ENCODE data around the gene GTPBP3.

GRCh38 chr19:17323300-17323963 lies 13.9 kb upstream of the GTPBP3 start:
- TF ChIP-seq, protein P1, sequence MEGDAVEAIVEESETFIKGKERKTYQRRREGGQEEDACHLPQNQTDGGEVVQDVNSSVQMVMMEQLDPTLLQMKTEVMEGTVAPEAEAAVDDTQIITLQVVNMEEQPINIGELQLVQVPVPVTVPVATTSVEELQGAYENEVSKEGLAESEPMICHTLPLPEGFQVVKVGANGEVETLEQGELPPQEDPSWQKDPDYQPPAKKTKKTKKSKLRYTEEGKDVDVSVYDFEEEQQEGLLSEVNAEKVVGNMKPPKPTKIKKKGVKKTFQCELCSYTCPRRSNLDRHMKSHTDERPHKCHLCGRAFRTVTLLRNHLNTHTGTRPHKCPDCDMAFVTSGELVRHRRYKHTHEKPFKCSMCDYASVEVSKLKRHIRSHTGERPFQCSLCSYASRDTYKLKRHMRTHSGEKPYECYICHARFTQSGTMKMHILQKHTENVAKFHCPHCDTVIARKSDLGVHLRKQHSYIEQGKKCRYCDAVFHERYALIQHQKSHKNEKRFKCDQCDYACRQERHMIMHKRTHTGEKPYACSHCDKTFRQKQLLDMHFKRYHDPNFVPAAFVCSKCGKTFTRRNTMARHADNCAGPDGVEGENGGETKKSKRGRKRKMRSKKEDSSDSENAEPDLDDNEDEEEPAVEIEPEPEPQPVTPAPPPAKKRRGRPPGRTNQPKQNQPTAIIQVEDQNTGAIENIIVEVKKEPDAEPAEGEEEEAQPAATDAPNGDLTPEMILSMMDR (IDR thresholded peaks at IDR 0.05; ENCODE audit: control extremely low read depth in 1 of 3, insufficient read depth in 1 of 3, low read depth in 1 of 3, low read length in 3 of 3) = no peak
- TF ChIP-seq EZH2 (IDR thresholded peaks at IDR 0.05; ENCODE audit: low read depth, low read length, severe bottlenecking) = no peak
